K562 (cell line): ENCODE measurements around the gene CCDC32. TPM values are rescaled to one million over a fixed set of nuclear protein-coding genes. Genes with fewer than 3 reads are reported as not detected.

Source experiments
- ATAC-seq: fragments of 200-7000 bp; cut with Tn5 transposase; 3 replicates; pipeline ENCODE4 v1.9.1; 2020; ENCODE audit warnings: moderate library complexity
- BruUV-seq: library from RNA; stranded (reverse); fragments of 400-500 nt; replicated peaks from 2 replicates; lab custom pipeline; 2021; lab: Mats Ljungman, UMichigan
- CTCF ChIA-PET: fragments of 300-600 bp; formaldehyde crosslinking; extraction: SDS; loops from one replicate; lab custom pipeline; 2021; ENCODE audit warnings: low intra/inter-chr PET ratio; lab: Yijun Ruan, JAX
- POLR2A ChIA-PET: fragments of 300-600, 350-650 bp; sonication (Branson Sonifier 250); formaldehyde crosslinking; extraction: SDS; loops from one replicate; lab custom pipeline; 2021; ENCODE audit warnings: antibody characterized with exemption, inconsistent platforms; lab: Yijun Ruan, JAX
- DNase-seq, 4 experiments: peaks; one replicate each; pipeline versions ENCODE4 v3.0.0 to v3.0.0-alpha.2; 2011 to 2018; ENCODE audit warnings: low spot score in 3 of 4, mixed read lengths in 3 of 4; ENCODE audit errors: extremely low read depth in 1 of 4
- FAIRE-seq: peaks from 2 replicates; lab custom pipeline; 2011; peaks lifted over from hg19 to GRCh38; lab: Jason Lieb, UNC
- H2AFZ ChIP-seq: 2 replicates; pipeline ENCODE4 v1.6.0; 2011; ENCODE audit warnings: low read depth, low read length, control low read depth, inconsistent platforms
- H3K27ac ChIP-seq: fragments of 200-600 bp; 3 replicates; pipeline ENCODE4 v1.8.0; 2011; ENCODE audit warnings: low read depth, mild to moderate bottlenecking, control low read depth, inconsistent platforms, low read length, moderate library complexity, mixed read lengths; ENCODE audit errors: extremely low read depth
- H3K27me3 ChIP-seq, 2 experiments: fragments of 300-600 bp in 1 of 2; 2 replicates in 1 of 2; 3 replicates in 1 of 2; pipeline versions ENCODE4 v1.6.0 to v1.8.0; 2011; ENCODE audit warnings: inconsistent platforms in 2 of 2, low read length in 2 of 2, mild to moderate bottlenecking in 1 of 2, mixed read lengths in 1 of 2, moderate library complexity in 1 of 2; ENCODE audit not compliant: control insufficient read depth in 2 of 2, insufficient read depth in 2 of 2
- H3K36me3 ChIP-seq: fragments of 300-600 bp; 3 replicates; pipeline ENCODE4 v1.8.0; 2011; ENCODE audit warnings: mild to moderate bottlenecking, low read length, inconsistent platforms; ENCODE audit not compliant: control insufficient read depth, insufficient read depth
- H3K4me1 ChIP-seq, 2 experiments: fragments of 200-600 bp in 1 of 2; replicated peaks in 1 of 2; 2 replicates in 1 of 2; 3 replicates in 1 of 2; pipeline versions ENCODE4 v1.5.1 to v1.8.0; 2011; ENCODE audit warnings: inconsistent platforms in 2 of 2, low read length in 2 of 2, mild to moderate bottlenecking in 1 of 2, mixed read lengths in 1 of 2, moderate library complexity in 1 of 2; ENCODE audit not compliant: control insufficient read depth in 2 of 2, insufficient read depth in 2 of 2
- H3K4me2 ChIP-seq: 2 replicates; pipeline ENCODE4 v1.6.1; 2011; ENCODE audit warnings: low read length, control low read depth, inconsistent platforms, mixed read lengths; ENCODE audit not compliant: insufficient read depth
- H3K4me3 ChIP-seq: fragments of 200-600 bp; sonication (generic), shearing (Covaris generic); 2 replicates; pipeline ENCODE4 v1.5.1; 2016; ENCODE audit warnings: control low read depth, inconsistent platforms
- H3K79me2 ChIP-seq: fragments of 200-600 bp; 3 replicates; pipeline ENCODE4 v1.8.0; 2011; ENCODE audit warnings: low read length, inconsistent platforms; ENCODE audit not compliant: control insufficient read depth, insufficient read depth
- H3K9ac ChIP-seq, 2 experiments: 2 replicates each; pipeline versions ENCODE4 v1.6.0 to v1.6.1; 2011; ENCODE audit warnings: low read depth in 2 of 2, low read length in 2 of 2, control low read depth in 1 of 2, inconsistent platforms in 1 of 2, mild to moderate bottlenecking in 1 of 2, mixed read lengths in 1 of 2; ENCODE audit not compliant: insufficient read depth in 1 of 2
- H3K9me1 ChIP-seq: one replicate; pipeline ENCODE4 v1.6.0; 2011; ENCODE audit warnings: inconsistent platforms, mild to moderate bottlenecking, low read length, moderate library complexity; ENCODE audit not compliant: control insufficient read depth, insufficient read depth
- H3K9me3 ChIP-seq: replicated peaks from 2 replicates; pipeline ENCODE4 v1.5.1; 2011; ENCODE audit warnings: low read depth, low read length, inconsistent platforms; ENCODE audit not compliant: control insufficient read depth, insufficient read depth
- H4K20me1 ChIP-seq: replicated peaks from 2 replicates; pipeline ENCODE4 v1.6.1; 2011; ENCODE audit warnings: low read length, inconsistent platforms, mixed read lengths; ENCODE audit not compliant: control insufficient read depth, insufficient read depth
- CEBPG ChIP-seq, 3 experiments: fragments of 200-800 bp in 1 of 3; sonication (Bioruptor generic) in 1 of 3; sonication (generic) in 1 of 3; formaldehyde crosslinking in 1 of 3; IDR thresholded peaks in 2 of 3; conservative IDR thresholded peaks in 1 of 3; 2 replicates each; pipeline versions ENCODE4 v1.6.1 to v1.8.0; 2016 to 2022; ENCODE audit warnings: missing compliant biosample characterization in 2 of 3, missing genetic modification characterization in 2 of 3, mild to moderate bottlenecking in 1 of 3, missing genetic modification reagents in 1 of 3
- CREM ChIP-seq: IDR thresholded peaks from 2 replicates; pipeline ENCODE4 v1.6.1; 2014; ENCODE audit warnings: antibody characterized with exemption, low read depth
- HDAC2 ChIP-seq: fragments of 450-650 bp; IDR thresholded peaks from 2 replicates; pipeline ENCODE4 v1.6.1; 2016; ENCODE audit warnings: mild to moderate bottlenecking
- ID3 ChIP-seq, 2 experiments: fragments of 250-450 bp in 1 of 2; fragments of 450-650 bp in 1 of 2; sonication (Bioruptor Pico) in 1 of 2; IDR thresholded peaks; 2 replicates each; pipeline versions ENCODE4 v1.6.1 to v1.8.0; 2016 to 2021; ENCODE audit warnings: mild to moderate bottlenecking in 2 of 2, moderate library complexity in 2 of 2, missing compliant biosample characterization in 1 of 2, missing genetic modification characterization in 1 of 2
- MEIS2 ChIP-seq: fragments of 450-650 bp; IDR thresholded peaks from 2 replicates; pipeline ENCODE4 v1.6.1; 2014; ENCODE audit warnings: mild to moderate bottlenecking; ENCODE audit not compliant: partially characterized antibody
- PTRF ChIP-seq: fragments of 450-650 bp; IDR thresholded peaks from 2 replicates; pipeline ENCODE4 v1.6.1; 2016; ENCODE audit warnings: mild to moderate bottlenecking, missing genetic modification characterization, missing compliant biosample characterization
- SMC3 ChIP-seq: conservative IDR thresholded peaks from 2 replicates; pipeline ENCODE4 v1.6.1; 2011; ENCODE audit warnings: low read depth, low read length, improper control_type of control experiment; ENCODE audit not compliant: insufficient read depth
- SUPT5H ChIP-seq: fragments of 450-650 bp; IDR thresholded peaks from 2 replicates; pipeline ENCODE4 v1.6.1; 2016
- TBP ChIP-seq: optimal IDR thresholded peaks from 2 replicates; pipeline ENCODE3; 2011; ENCODE audit warnings: low read depth, low read length, improper control_type of control experiment
- VEZF1 ChIP-seq: fragments of 200-800 bp; sonication (Bioruptor generic); IDR thresholded peaks from 2 replicates; pipeline ENCODE4 v1.6.1; 2017; ENCODE audit warnings: missing genetic modification characterization, missing compliant biosample characterization
- WGBS: fragments of 100-300 bp; shearing (Covaris generic); methylation state at CpG from one replicate; pipeline ENCODE4 v1.1.6; 2016; ENCODE audit warnings: low coverage, mixed read lengths; ENCODE audit not compliant: insufficient coverage; ENCODE audit errors: missing lambda C conversion rate; 5-methylcytosine and 5-hydroxymethylcytosine counted together
- in situ Hi-C: fragments of 300-500 bp; cut with MboI; formaldehyde crosslinking; loops from 4 replicates; pipeline ENCODE4 v1.15.0; 2018; ENCODE audit warnings: inconsistent platforms, mixed read lengths
- intact Hi-C: fragments of 100-400 bp; cut with micrococcal nuclease; formaldehyde crosslinking; loops from 2 replicates; pipeline ENCODE4 v1.14.2; 2022
- polyA plus RNA-seq, 8 experiments: library from polyadenylated mRNA; depleted of rRNA in 4 of 8; stranded (reverse) in 5 of 8; unstranded in 3 of 8; fragments of >200 nt; fragmentation: Nextera tagmentation in 2 of 8; fragmentation: Illumina TruSeq in 1 of 8; extraction: Ambion mirVana in 2 of 8; extraction: Trizol in 1 of 8; gene quantifications; 2 replicates each; pipeline versions ENCODE4 v1.2.1 to v1.2.3, GENCODE V29; 2011 to 2014; ENCODE audit warnings: inconsistent platforms in 1 of 8, missing spikeins in 1 of 8
- total RNA-seq, 7 experiments: library from RNA; depleted of rRNA in 6 of 7; stranded (reverse); fragments of >200 nt in 6 of 7; fragmentation: Illumina TruSeq in 2 of 7; extraction: Trizol in 2 of 7; gene quantifications; 2 replicates each; pipeline versions ENCODE4 v1.2.1 to v1.2.3, GENCODE V29; 2011 to 2021; ENCODE audit warnings: low replicate concordance in 1 of 7
- TF ChIP-seq, protein P1 (sequence below), 2 experiments: fragments of 450-650 bp in 1 of 2; sonication (generic) in 1 of 2; formaldehyde crosslinking in 1 of 2; IDR thresholded peaks in 1 of 2; conservative IDR thresholded peaks in 1 of 2; 2 replicates each; pipeline versions ENCODE4 v1.6.1 to v1.8.1; 2016 to 2023; ENCODE audit warnings: mild to moderate bottlenecking in 2 of 2, moderate library complexity in 2 of 2, inconsistent platforms in 1 of 2, missing genetic modification reagents in 1 of 2
- TF ChIP-seq, protein P2 (sequence below): fragments of 450-650 bp; IDR thresholded peaks from 2 replicates; pipeline ENCODE4 v1.6.1; 2016; ENCODE audit warnings: low read depth, mild to moderate bottlenecking, moderate library complexity
- TF ChIP-seq, protein P3 (sequence below): fragments of 250-450 bp; sonication (Bioruptor Pico); IDR thresholded peaks from 2 replicates; pipeline ENCODE4 v1.5.0; 2021

CCDC32 gene
- total and polyA plus RNA-seq, 9 of the 15 experiments (the other 6 are each of a cell fraction or from before 2014, with no cell fraction given), result 22.2 to 94.8 (median 37.1) TPM

GRCh38 chr15:40510201-40510600 lies 54.6 kb downstream of the CCDC32 start:
- POLR2A ChIA-PET, result interaction anchor here (0.5 kb wide), 1 partner anchor 184 kb away, joined by 3 read pairs; no protein-coding TSS in a partner anchor
- Histone ChIP-seq H3K79me2 (no peaks in the 10 kb centered on the region), H3K27ac (no peak overlapping the region), H4K20me1 (no peaks in the 10 kb centered on the region), H3K9me3 (no peaks in the 10 kb centered on the region), H3K36me3 (no peaks in the 10 kb centered on the region), H2AFZ (peak overlapping the region; percentile 5; the same call in 1 of the 2 replicates), H3K4me3 (no peak overlapping the region), H3K4me1 (peaks cover 20 to 28% of the 10 kb centered on the region in 2 experiments), H3K9ac (no peak overlapping the region), H3K4me2 (no peak overlapping the region), H3K27me3 (no peaks in the 10 kb centered on the region), H3K9me1 (peaks cover 4% of the 10 kb centered on the region)
- no TSS peak for BruUV-seq
- DNase-seq, result no peak
- CTCF ChIA-PET, result no interaction called here
- TF ChIP-seq PTRF (tag) (no peak), SMC3 (no peak), SUPT5H (no peak), CEBPG (CRISPR knock-in tag; IDR thresholded peaks at IDR 0.05) (peak; percentile 54), CEBPG (tag; conservative IDR thresholded peaks at IDR 0.05 in 1 of 2, IDR thresholded peaks at IDR 0.05 in 1 of 2) (peak in 1 of 2 experiments; percentile 23; a peak in 2 of 4 replicates), MEIS2 (no peak), HDAC2 (no peak), CREM (no peak), VEZF1 (CRISPR knock-in tag) (no peak), TBP (no peak), ID3 (CRISPR knock-in tag; IDR thresholded peaks at IDR 0.05) (no peak), ID3 (tag; IDR thresholded peaks at IDR 0.05) (no peak)
- TF ChIP-seq, protein P1, sequence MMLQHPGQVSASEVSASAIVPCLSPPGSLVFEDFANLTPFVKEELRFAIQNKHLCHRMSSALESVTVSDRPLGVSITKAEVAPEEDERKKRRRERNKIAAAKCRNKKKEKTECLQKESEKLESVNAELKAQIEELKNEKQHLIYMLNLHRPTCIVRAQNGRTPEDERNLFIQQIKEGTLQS (IDR thresholded peaks at IDR 0.05), result peak; percentile 37; the same call in 1 of the 2 replicates
- TF ChIP-seq, protein P1 (CRISPR knock-in tag; conservative IDR thresholded peaks at IDR 0.05), result no peak
- TF ChIP-seq, protein P2, sequence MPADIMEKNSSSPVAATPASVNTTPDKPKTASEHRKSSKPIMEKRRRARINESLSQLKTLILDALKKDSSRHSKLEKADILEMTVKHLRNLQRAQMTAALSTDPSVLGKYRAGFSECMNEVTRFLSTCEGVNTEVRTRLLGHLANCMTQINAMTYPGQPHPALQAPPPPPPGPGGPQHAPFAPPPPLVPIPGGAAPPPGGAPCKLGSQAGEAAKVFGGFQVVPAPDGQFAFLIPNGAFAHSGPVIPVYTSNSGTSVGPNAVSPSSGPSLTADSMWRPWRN, result no peak
- TF ChIP-seq, protein P3, sequence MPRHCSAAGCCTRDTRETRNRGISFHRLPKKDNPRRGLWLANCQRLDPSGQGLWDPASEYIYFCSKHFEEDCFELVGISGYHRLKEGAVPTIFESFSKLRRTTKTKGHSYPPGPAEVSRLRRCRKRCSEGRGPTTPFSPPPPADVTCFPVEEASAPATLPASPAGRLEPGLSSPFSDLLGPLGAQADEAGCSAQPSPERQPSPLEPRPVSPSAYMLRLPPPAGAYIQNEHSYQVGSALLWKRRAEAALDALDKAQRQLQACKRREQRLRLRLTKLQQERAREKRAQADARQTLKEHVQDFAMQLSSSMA (CRISPR knock-in tag), result no peak
- 70% methylated on average over 2 of the region's 2 CpGs for WGBS
- intact Hi-C loops, result loop anchor here (10.0 kb wide), 1 partner anchor 275 kb away; no protein-coding TSS in a partner anchor
- no peak for ATAC-seq
- in situ Hi-C loops, result no loop called here
- no peak for FAIRE-seq
